NCI-H510A treated with DMSO at 0.1 percent for 48 hours (cell line): Measurements from ENCODE around the gene IFFO2.

Experiments
- DNase-seq: peaks from one replicate; lab custom pipeline; 2025; lab: John Stamatoyannopoulos, UW

The IFFO2 gene

DNA sequence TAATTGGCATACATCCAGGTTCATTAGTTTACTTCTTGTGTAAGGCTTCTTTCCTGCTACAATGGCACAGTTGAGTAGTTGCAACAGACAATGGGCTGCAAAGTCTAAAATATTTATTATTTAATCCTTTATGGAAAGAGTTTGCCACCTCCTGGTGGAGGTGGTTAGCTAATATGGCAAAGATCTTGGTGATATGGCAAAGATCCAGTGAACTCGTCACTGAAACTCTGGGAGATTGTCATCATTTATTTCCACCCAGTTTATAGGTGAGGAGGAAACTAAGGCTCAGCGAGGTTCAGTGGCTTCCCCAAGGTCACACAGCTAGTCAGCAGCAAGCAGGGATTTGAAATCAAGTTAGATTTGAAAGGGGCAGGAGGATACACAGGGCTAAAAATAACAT lies 16.1 kb upstream of the IFFO2 start:
- DNase-seq, result no peak

DNA sequence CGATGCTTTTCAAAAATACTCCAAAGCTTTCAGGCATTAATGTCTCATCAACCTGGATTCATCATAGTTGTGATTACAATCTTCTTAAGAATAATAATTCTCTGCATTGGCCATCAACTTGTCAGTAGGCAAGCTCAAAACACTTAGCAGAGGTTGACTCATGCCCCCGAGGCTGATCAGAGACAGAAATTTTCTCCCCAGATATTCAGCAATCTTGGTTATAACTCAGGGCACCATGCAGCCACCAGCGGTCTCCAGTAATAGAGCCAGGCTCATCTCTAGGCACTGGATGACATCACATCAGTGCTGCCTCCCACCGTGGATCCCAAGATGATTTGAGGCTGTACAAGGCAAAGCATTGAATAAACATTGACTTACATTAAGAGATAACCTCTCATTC lies 14.3 kb upstream of the IFFO2 start:
- DNase-seq, result no peak

DNA sequence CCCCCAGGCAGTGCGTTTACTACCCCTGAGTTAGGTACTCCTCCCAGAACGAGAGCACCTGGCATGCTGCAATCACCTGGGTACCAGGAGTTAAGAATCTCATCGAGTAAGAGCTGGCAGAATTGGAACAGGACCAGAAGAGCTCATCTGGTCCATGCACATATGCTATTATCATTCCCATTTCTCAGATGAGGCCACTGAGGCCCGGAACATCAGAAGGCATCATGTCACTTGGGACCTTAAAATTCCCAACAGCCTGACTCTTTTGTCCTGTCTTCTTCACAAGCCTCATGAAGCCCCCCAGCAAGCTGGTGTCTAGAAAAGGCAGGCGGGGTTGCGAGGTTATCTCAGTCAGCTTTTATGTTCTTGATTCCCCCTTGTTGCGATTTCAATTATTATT lies 13.9 kb upstream of the IFFO2 start:
- no peak for DNase-seq

DNA sequence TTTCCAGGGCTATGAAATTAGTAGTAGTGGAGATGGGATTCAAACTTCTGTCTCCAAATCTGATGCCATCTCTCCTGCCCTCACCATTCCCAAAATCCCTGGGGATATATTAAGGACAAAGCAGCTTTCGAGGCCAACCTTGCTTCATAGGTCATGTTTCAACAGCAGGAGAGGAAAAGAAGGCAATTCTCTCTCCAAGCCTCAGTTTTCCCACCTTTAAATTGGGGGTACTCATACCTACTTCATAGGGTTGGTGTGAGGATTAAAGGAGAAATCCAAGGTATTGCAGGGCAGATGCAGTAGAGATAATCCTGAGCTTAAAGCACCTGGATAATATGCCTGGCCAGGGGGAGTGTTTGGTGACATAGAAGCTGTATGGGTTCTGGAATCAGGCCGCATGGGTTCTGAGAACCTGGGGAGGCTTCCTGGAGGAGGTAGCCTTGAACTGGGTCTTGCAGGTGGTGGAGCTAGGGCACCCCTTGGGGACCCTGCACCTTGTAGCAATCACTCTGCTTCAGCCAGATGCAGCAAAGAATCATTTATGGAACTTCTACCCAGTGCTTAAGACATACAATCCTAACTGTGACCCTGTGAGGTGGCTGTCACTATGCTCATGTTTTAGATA lies 10.7 kb upstream of the IFFO2 start:
- no peak for DNase-seq

DNA sequence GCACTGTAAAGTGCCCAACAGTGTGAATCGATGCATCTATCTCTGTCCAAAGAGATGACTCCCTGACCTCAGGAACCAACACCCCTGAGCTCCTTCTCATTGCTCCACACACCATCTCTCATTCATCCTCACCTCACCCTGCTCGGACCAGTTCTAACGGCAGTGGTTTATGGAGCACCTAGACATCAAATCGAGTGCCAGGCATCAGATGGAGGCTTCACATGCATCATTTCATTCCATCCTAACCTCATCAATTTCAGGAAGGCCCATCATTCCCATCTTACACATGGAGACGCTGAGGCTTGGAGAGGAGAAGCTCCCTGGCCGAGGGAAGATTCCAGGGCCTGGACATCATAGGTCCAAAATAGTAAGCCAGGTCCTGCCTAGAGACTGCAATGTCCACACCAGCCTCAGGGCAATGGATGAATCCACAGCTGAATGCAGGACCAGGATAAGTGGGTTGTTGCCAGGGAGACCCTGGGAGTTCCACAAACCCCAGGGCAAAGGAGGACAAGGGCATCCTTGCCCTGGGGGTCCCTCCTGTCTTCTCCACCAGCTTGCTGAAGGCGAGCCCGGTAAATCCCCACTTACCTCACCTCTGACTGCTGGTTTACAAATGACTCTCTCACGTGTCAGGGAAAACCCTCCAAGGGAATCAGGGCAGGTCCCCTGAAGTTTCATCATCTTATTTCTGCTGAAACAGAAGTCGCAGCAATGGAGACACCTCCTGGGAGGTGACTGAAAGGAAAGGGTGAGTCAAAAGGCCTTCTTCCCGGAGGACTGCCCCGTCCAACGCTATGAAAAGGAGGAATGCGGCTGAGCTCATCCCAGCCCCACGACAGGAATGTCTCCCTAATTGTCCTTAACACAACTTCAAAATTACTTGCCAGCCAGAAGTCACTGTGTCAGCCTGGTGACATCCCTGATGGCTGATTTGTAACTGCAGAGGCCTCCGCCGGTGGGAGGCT lies 9.0 kb upstream of the IFFO2 start:
- DNase-seq, result no peak

DNA sequence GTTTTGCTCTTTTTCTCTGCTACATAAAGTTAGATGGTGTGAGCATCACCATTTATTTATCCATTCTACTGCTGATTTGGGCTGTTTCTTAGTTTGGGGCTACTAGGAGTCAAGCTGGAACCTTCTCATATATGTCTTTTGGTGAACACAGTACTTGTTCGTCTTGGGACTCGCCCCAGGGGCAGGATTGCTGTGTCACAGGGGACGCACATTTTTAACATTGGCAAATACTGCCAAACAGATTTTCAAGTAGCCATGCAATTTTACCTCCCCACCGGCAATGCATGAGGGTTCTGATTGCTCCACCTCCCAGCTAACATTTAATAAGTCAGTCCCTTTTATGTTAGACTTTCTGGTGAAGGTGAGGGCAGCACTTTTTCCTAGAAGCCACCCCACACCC lies 7.5 kb upstream of the IFFO2 start:
- no peak for DNase-seq

DNA sequence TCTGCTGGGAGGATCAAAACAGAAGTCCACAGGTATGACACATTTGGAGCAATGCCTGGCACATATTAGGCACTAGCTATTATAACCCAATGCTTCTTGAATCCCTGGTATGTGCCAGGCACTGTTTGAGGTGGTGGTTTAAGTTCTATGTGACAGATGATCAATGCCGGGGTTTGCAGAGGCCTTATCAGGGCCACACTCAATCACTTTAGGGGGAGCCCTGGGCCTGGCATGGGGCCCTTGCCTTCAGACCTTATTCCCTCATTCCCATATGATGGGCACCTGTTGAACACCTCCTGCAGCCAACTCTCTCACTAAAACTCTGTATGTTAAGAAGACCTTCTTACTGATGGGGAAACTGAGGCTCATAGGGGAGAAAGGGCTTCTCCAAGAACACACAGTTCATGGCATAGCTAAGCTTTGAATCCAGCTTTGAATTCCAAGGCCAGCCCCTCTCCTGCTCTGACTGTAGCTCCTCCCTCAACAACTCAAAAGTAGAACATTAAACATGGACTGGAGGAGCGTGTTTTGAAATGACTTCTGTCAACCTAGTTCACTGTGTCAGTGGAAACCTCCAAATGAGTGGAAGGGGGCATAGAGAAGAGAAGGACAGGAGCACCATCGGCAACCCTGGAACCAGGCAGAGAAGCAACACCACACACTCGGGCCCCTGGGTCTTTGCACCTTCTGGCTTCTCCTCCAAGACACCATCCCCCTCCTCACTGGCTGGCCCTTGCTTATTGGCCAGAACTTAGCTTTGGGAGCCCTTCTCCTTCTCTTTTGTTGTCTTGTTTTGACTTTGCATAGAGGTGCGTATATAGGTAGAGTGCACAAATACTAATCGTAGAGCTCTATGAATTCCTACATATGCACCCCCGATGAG lies 6.6 kb upstream of the IFFO2 start:
- no peak for DNase-seq

DNA sequence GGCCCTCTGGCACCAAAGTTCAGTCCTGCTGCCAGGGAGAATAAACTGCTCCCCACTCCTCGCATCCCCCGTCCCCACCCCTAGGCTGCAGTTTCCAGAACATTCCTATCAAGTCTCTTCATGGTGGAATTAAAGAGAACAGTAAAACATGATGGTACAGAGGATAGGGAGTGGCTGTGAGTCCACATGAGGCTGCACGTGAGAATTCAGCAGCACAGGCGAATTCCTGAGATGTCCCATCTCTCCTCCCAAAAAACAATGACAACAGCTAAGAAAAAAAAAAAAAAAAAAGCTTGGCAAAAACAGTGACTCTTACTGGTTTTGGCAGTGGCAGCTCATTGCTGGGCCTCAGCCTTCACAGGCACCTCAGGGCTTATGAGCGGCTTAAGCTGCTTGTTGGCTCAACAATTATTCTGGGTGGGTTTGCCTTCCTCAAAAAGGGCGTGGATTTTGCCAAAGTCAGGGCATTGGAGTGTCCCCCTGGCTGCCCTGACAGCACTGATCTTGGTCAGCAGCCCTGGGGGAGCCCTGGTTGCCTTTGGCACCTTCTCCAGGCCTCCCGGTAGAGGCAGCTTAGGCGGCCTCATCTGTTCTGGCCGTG lies 5.7 kb upstream of the IFFO2 start:
- DNase-seq, result no peak

DNA sequence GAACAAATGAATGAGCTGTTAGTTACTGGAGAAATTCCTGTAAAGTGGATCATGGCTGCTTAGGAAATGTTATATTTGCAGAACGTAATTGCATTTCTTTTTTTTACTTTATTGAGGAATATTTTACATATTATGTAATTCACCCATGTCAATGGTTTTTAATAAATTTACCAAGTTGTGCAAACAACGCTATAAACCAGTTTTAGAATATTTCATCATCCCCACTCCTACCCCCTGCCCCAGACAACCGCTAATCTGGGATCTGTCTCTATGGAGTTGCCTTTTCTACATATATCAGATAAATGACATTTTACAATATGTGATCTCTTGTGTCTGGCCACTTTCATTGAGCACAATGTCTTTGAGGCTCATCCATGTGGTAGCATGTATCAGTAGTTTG lies 4.3 kb upstream of the IFFO2 start:
- no peak for DNase-seq

DNA sequence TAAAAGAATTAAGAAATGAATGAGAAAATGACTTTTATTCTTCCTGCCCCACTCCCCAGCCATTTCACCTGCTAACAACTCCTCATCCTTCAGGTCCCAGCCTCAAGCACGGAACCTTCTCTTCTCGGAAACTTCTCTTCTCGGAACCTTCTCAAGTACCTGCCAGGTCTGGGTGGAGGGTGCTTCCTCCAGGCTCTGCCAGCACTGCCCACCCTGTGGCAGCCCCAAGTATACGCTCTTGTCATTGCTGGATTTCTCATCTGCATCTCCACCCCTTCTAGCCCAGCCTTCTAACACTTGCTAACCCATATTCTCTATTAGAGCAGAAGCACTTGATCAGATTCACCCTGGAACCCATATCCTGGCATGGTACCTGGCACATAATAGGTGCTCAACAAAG lies 3.9 kb upstream of the IFFO2 start:
- no peak for DNase-seq

DNA sequence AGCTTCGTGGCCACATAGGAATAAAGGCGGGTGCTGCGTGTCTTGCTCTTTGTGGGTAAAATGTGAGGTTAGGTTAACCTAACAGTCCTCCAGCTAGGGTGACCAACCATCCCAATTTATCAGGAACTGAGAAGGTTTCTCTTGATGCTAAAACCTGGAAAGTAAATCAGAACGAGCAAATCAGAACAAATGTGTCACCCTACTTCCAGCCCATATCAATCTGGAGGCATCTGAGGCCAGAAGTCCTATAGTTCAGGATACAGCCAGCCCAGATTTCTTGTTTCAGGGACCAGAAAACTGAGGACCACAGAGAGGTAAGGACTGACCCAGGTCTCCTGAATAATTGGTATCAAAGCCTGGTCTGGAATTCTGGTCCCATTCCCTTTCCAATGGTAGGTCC lies 3.1 kb upstream of the IFFO2 start:
- no peak for DNase-seq

DNA sequence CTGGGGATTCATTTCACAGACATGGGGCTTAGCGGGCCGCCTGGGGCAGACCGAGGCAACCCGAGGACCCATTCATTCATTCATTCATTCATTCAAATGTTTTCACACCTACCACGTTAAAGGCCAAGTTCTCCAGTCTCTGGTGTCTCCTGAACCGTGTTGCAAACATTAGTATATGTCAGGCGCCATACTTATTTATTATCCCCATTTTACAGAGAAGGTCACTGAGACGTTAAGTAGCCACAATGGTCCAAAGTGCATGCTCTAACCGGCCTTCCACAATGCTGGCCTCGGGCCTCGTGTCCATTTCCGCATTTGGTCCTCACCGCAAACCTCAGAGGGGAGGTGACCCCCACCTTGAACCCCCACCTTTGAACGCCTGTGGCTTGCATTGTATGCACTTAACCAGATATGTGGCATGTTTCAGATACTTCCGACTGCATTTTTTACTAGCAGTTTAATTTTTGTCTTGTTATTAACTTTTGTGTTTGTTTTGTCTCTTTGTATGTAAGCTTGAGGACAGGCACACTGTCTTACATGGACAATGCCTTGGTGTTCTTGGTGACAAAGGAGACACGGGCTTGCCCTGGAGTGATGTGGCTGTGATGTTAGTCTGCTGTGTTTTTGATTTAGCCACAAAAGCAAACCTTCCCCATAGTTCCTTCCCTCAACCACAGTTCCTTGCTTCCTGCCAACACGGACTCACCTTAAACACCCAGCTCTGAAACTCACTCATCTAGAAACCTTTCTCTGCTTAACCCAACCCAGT lies 1.2 kb upstream of the IFFO2 start:
- no peak for DNase-seq

DNA sequence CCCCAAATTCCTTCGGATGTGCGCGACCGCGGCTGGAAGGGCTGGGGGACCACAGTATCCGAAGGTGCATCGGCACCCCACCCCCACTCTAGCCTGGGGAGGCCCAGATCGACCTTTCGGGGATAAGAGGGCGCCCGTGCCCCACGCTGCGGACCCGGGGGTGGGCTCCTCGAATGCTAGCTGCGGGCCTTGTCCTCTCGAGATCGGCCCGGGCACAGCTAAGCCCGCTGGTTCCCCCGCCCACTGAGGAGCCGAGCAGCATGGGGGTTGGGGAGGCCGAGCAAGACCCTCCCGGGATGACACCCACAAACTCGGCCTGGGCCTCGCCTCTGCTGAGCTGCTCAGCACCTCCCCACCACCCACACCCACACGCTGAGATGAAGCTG lies 653 bp upstream of the IFFO2 start:
- DNase-seq, result no peak

DNA sequence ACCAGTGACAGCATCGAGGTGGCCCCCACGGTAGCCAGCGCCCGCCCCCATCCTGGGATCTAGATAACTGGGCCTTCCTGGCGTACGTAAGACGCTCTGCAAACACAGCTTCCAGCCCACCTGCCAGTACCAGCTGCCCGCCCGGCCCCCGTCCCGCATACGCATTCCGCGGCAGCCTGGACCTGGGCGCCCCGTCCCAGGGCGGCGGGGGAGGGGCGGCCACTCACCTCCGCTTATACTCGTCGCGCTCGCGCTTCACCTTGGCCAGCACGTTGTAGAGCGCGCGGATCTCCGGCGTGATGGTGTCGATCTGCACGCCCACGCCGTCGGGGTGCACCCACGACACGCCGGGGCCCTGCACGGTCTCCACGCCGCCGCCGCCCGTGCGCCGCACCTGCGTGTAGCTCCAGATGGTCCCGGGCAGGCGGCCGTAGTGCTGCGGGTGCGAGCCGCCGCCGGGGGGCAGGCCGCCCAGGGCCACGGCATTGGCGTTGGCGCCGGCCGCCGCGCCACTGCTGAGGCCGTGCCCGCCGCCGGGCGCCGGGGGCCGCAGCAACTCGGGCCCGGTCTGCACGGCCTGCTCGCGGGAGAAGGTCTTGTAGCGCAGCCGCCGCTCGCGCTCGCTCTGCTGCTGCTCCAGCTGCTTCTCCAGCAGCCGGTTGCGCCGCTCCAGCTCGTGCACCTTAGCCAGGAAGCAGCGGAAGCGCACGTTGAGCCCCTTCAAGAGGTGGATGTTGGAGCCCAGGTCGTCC lies 859 bp downstream of the IFFO2 start:
- peak; percentile 8 for DNase-seq

DNA sequence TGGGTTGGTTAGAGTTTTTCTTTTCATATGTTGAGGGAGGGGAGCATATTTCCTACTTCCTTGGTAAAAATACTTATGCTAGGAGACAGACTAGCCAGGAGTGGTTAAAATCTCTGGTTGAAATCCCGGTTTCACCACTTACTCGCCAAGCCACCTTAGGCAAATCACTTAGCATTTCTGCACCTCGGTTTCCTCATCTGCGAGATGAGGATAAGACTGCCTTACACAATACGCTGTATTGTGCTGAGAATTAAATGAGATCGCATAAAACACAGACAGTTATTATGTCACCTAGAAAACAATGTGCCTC lies 1.4 kb downstream of the IFFO2 start:
- no peak for DNase-seq

DNA sequence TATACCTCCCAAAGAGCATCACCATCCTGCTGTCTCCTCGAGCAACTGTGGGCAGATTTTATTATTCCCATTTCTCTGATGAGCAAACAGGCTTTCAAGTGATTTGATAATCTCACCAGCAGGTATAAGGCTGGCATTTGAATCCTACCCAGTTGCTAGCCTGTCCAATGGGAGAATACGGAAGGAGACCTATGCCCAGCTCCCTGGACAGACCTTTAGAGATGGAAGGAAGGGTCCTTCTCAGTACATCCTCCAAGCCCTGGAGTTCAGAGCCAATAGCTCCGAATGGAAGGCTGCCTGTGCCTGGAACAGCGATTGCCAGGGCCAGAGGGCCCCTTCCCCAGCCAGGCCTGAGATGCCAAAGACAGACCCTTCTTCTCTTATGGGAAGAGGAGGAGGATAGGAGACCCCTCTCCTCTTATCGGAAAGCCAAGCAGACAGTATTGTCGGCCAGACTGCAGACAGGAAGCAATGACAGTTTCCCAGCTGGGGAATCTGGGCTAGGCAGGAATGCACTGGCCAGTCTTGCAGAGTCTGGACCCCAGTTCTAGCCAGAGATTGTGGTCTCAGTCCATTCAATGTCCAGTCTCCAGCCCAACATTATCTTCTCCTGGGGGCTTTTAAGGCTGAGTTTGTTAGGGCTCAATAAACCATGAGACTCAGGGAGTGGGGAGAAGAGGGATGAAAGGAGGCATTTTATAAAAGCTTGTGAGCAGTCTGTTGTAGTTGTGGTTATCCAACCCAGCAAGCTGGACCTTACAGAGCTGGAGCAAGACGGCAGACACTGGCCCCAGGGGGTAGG lies 2.0 kb downstream of the IFFO2 start:
- no peak for DNase-seq

DNA sequence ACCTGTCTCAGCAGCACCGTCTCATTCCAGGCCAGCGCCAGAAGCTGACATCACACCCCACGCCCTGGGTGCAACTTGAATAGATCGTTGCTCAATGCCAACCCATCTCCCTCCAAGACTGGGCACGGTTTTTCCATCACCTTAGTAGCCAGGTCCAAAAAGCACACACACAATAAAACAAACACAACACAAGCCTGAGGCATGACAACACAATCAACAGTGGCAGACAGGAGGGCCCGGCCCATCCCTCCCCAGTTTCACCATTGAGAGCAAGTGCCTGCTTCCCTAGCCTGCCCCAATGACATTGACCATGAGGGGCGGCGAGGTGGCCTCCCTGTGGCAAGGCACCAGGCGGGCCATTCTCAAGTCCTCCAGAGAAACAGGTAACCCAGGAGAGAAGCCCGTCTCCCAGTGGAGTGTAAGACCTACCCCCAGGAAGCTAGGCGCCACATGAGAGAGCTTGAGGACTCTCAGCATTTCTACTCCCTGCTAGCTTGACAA lies 2.7 kb downstream of the IFFO2 start:
- DNase-seq, result no peak

DNA sequence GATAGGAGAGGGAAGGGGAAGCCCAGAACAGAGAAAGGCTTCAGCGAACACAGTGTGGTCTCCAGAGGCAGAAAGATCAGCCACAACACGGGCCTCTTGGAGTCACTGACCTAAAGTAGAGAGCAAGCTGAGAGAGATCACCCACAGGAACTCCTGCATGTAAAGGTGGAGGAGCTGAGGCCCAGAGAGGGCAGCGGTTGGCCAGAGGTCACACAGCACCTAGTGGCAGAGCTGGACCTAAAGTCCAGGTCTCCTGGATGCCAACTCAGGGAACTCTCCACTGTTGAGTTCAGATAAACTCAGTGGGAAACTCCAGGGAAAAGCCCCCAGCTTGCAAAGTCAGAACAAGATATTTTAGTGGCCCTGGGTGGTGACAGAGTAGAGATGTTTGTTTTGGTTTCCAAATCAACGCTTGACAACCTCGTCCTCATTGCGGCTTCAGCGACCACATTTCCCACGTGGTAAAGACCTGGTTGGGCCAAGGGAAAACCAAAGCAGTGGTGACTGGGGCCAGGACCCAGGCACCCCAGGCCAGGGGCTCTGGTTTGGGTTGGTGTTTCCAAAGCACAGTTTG lies 4.6 kb downstream of the IFFO2 start:
- no peak for DNase-seq

DNA sequence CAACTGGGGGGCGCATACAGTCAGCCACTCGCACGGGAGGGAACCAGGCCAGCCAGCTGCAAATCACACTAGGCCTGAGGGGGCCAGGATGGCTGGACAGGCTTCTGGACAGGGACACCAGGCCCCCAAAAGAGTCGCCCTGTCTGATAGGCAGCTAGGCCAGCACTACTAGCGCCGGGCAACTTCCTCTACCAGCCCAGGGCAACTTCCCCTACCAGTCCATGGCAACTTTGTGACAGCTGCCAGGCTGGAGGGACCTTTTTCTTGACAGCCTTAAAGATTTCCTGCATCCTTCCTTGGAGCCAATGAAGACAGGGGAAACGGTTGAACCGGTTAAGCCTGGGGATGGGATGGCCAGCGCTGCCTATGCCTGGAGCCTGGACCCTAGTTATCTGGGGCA lies 5.1 kb downstream of the IFFO2 start:
- DNase-seq, result no peak
